Neural progenitor cell (in vitro differentiated cells): Measurements from ENCODE around the gene OR52D1. TPM values are rescaled to one million over a fixed set of nuclear protein-coding genes. Genes with fewer than 3 reads are reported as not detected.

Experiments
- DNase-seq: peaks from one replicate; pipeline ENCODE4 v3.0.0-alpha.2; 2016; ENCODE audit warnings: low spot score
- H2AFZ ChIP-seq: fragments of 200-600 bp; sonication (generic); replicated peaks from 2 replicates; pipeline ENCODE4 v1.6.1; 2016; ENCODE audit warnings: antibody characterized with exemption
- H3F3A ChIP-seq: fragments of 200-600 bp; sonication (generic); 2 replicates; pipeline ENCODE4 v1.6.1; 2016; ENCODE audit warnings: antibody characterized with exemption, low read depth
- H3K27ac ChIP-seq: fragments of 200-600 bp; sonication (generic); 2 replicates; pipeline ENCODE4 v1.5.1; 2016; ENCODE audit warnings: mild to moderate bottlenecking
- H3K27me3 ChIP-seq: fragments of 200-600 bp; sonication (generic); 2 replicates; pipeline ENCODE4 v1.6.1; 2016; ENCODE audit warnings: mild to moderate bottlenecking, moderate library complexity
- H3K36me3 ChIP-seq: fragments of 200-600 bp; sonication (generic); 2 replicates; pipeline ENCODE4 v1.5.1; 2016
- H3K4me1 ChIP-seq: fragments of 200-600 bp; sonication (generic); 2 replicates; pipeline ENCODE4 v1.6.1; 2016; ENCODE audit warnings: mixed run types
- H3K4me2 ChIP-seq: fragments of 200-600 bp; sonication (generic); 2 replicates; pipeline ENCODE4 v1.6.1; 2016
- H3K4me3 ChIP-seq: fragments of 200-600 bp; sonication (generic); 2 replicates; pipeline ENCODE4 v1.5.1; 2016
- H3K79me2 ChIP-seq: fragments of 200-600 bp; sonication (generic); 2 replicates; pipeline ENCODE4 v1.6.1; 2016; ENCODE audit warnings: low read depth
- H3K9ac ChIP-seq: fragments of 200-600 bp; sonication (generic); 2 replicates; pipeline ENCODE4 v1.6.1; 2016
- H3K9me3 ChIP-seq: fragments of 200-600 bp; sonication (generic); 2 replicates; pipeline ENCODE4 v1.5.1; 2016; ENCODE audit warnings: low read depth
- H4K20me1 ChIP-seq: fragments of 200-600 bp; sonication (generic); 2 replicates; pipeline ENCODE4 v1.6.1; 2016; ENCODE audit warnings: low read depth
- H3K27ac Mint-ChIP-seq: 3 replicates; pipeline ENCODE4 v1.8.0; 2021; ENCODE audit warnings: mixed read lengths
- H3K27me3 Mint-ChIP-seq: 2 replicates; pipeline ENCODE4 v1.8.0; 2022; ENCODE audit warnings: low read depth, mild to moderate bottlenecking, inconsistent platforms, moderate library complexity, mixed read lengths; ENCODE audit not compliant: insufficient read depth
- H3K36me3 Mint-ChIP-seq: 3 replicates; pipeline ENCODE4 v1.8.0; 2021; ENCODE audit warnings: mixed read lengths
- H3K4me1 Mint-ChIP-seq: 3 replicates; pipeline ENCODE4 v1.8.0; 2021; ENCODE audit warnings: mixed read lengths
- H3K4me3 Mint-ChIP-seq: 3 replicates; pipeline ENCODE4 v1.8.0; 2021; ENCODE audit warnings: mild to moderate bottlenecking, moderate library complexity, mixed read lengths
- H3K9me3 Mint-ChIP-seq: 3 replicates; pipeline ENCODE4 v1.8.0; 2020; ENCODE audit warnings: mixed read lengths
- EZH2 ChIP-seq: fragments of 200-600 bp; sonication (generic); IDR thresholded peaks from 2 replicates; pipeline ENCODE4 v1.6.1; 2017; ENCODE audit warnings: antibody characterized with exemption, mild to moderate bottlenecking, moderate library complexity
- EZH2phosphoT487 ChIP-seq: fragments of 200-600 bp; sonication (generic); IDR thresholded peaks from 2 replicates; pipeline ENCODE4 v1.6.1; 2017; ENCODE audit warnings: antibody characterized with exemption
- total RNA-seq: library from RNA; depleted of rRNA; stranded (reverse); fragments of >200 nt; gene quantifications from 2 replicates; pipeline ENCODE4 v1.2.3, GENCODE V29; 2015; ENCODE audit warnings: low replicate concordance
- TF ChIP-seq, protein P1 (sequence below): fragments of 200-600 bp; sonication (generic); IDR thresholded peaks from 2 replicates; pipeline ENCODE4 v1.5.1; 2017; ENCODE audit warnings: antibody characterized with exemption, mild to moderate bottlenecking

The OR52D1 gene
- total RNA-seq, 1 donor from 2014 or later: not detected

DNA sequence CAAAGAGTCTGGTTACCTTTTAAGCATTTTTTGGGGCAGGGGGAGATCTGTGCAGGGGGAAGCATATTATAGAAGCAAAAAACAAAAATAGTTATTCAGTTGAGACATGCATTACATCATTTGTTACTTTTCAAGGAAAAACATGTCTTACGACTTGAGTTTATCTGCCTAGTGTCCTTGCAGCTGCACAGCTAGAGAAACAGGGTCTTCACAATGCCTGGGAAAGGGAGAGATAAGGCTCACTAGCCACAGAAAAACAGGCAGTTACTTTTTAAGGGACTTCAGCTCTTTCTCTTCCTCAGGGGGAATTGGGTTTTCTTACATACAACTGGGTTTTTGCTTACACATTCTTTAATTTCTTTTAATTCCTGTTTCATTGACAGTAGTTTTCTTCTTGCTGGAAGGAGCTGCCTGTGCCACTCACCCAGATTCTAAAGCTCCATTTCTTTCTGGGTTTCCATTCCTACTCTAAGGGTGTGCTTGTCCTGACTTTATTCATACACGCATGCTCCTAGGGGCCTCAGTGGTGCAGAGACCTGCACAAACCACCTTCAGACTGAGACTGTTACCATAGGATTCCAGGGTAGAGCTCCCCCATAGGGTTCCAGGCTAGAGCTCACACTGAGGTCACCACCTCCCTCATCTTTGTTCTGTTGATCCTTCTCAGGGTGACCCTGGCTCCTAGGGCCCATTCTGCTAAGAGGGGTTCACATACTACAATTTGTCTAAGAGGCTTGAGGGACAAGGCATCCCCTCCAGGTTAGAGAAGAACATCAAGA lies 42.8 kb downstream of the OR52D1 start:
- Histone ChIP-seq H2AFZ (no peak overlapping the region), H3K9me3 (no peaks in the 10 kb centered on the region), H3K4me2 (no peak overlapping the region), H3K36me3 (no peaks in the 10 kb centered on the region), H3K4me1 (no peaks in the 10 kb centered on the region), H3F3A (no peaks in the 10 kb centered on the region), H3K9ac (no peak overlapping the region), H3K4me3 (no peak overlapping the region), H3K79me2 (no peaks in the 10 kb centered on the region), H3K27me3 (no peaks in the 10 kb centered on the region), H4K20me1 (no peaks in the 10 kb centered on the region), H3K27ac (no peak overlapping the region)
- DNase-seq: no peak
- Mint-ChIP-seq H3K27ac (no peak overlapping the region), H3K4me1 (no peaks in the 10 kb centered on the region), H3K36me3 (no peaks in the 10 kb centered on the region), H3K27me3 (no peaks in the 10 kb centered on the region), H3K4me3 (no peak overlapping the region), H3K9me3 (no peaks in the 10 kb centered on the region)
- TF ChIP-seq EZH2 (no peak), EZH2phosphoT487 (no peak)
- TF ChIP-seq, protein P1, sequence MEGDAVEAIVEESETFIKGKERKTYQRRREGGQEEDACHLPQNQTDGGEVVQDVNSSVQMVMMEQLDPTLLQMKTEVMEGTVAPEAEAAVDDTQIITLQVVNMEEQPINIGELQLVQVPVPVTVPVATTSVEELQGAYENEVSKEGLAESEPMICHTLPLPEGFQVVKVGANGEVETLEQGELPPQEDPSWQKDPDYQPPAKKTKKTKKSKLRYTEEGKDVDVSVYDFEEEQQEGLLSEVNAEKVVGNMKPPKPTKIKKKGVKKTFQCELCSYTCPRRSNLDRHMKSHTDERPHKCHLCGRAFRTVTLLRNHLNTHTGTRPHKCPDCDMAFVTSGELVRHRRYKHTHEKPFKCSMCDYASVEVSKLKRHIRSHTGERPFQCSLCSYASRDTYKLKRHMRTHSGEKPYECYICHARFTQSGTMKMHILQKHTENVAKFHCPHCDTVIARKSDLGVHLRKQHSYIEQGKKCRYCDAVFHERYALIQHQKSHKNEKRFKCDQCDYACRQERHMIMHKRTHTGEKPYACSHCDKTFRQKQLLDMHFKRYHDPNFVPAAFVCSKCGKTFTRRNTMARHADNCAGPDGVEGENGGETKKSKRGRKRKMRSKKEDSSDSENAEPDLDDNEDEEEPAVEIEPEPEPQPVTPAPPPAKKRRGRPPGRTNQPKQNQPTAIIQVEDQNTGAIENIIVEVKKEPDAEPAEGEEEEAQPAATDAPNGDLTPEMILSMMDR: no peak

DNA sequence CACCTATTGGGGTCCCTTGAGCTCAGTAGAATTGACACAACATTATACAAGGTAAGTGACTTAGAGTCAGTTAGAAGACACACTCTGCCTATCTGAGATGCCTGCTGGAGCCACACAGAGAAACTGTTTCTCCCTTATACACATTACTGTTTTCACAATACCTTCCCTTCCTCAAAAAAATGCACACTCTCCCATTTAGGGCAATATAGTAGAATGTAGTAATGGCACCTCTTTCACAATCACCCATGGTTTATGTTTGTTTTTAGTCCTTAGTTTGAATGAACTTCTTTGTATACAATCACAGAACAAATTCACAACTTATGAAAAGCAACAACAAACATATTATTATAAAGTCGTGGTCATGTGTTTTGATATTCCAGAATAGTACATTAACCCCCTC lies 45.6 kb downstream of the OR52D1 start:
- Histone ChIP-seq H3K79me2 (no peaks in the 10 kb centered on the region), H3K4me2 (no peak overlapping the region), H2AFZ (no peak overlapping the region), H3K9me3 (no peaks in the 10 kb centered on the region), H3K36me3 (no peaks in the 10 kb centered on the region), H3K27ac (no peak overlapping the region), H3K9ac (no peak overlapping the region), H3F3A (no peaks in the 10 kb centered on the region), H3K4me3 (no peak overlapping the region), H3K4me1 (no peaks in the 10 kb centered on the region), H3K27me3 (no peaks in the 10 kb centered on the region), H4K20me1 (no peaks in the 10 kb centered on the region)
- no peak overlapping the region for H3K4me3 Mint-ChIP-seq
- H3K4me1 Mint-ChIP-seq: no peaks in the 10 kb centered on the region
- no peaks in the 10 kb centered on the region for H3K9me3 Mint-ChIP-seq
- DNase-seq: no peak
- H3K36me3 Mint-ChIP-seq: no peaks in the 10 kb centered on the region
- no peak overlapping the region for H3K27ac Mint-ChIP-seq
- TF ChIP-seq EZH2 (no peak), EZH2phosphoT487 (no peak)
- TF ChIP-seq, protein P1: no peak
- H3K27me3 Mint-ChIP-seq: no peaks in the 10 kb centered on the region

- no peak overlapping the region for H3K4me2 ChIP-seq
- H3F3A ChIP-seq: no peaks in the 10 kb centered on the region
- no peak for DNase-seq
- H3K4me3 ChIP-seq: no peak overlapping the region
- H3K4me1 Mint-ChIP-seq: no peaks in the 10 kb centered on the region
- no peaks in the 10 kb centered on the region for H3K36me3 ChIP-seq
- no peaks in the 10 kb centered on the region for H4K20me1 ChIP-seq
- H3K4me3 Mint-ChIP-seq: no peak overlapping the region
- H3K9me3 ChIP-seq: no peaks in the 10 kb centered on the region
- H3K9me3 Mint-ChIP-seq: no peaks in the 10 kb centered on the region
- no peaks in the 10 kb centered on the region for H3K36me3 Mint-ChIP-seq
- no peak for TF ChIP-seq EZH2phosphoT487
- TF ChIP-seq EZH2: no peak
- TF ChIP-seq, protein P1: no peak
- H3K27me3 ChIP-seq: no peaks in the 10 kb centered on the region
- no peak overlapping the region for H3K9ac ChIP-seq
- H3K4me1 ChIP-seq: no peaks in the 10 kb centered on the region
- H3K27ac ChIP-seq: no peak overlapping the region
- no peaks in the 10 kb centered on the region for H3K79me2 ChIP-seq
- H2AFZ ChIP-seq: no peak overlapping the region
- H3K27ac Mint-ChIP-seq: no peak overlapping the region
- H3K27me3 Mint-ChIP-seq: no peaks in the 10 kb centered on the region
Measured at GRCh38 chr11:5536482-5536881, 48.0 kb downstream of the OR52D1 start.

Other genes with a start within 250 kb of the OR52D1 start
- not detected in 2 replicates for gene HBG1, start 238.8 kb upstream of the OR52D1 start, total RNA-seq
- not detected in 2 replicates for gene HBG2, start 233.9 kb upstream of the OR52D1 start, total RNA-seq
- gene HBE1, start 218.7 kb upstream of the OR52D1 start, total RNA-seq: not detected in 2 replicates
- 0.22 TPM in 1 of 2 replicates, not detected in the other for gene OR51B4, start 186.7 kb upstream of the OR52D1 start, total RNA-seq
- 0.40 TPM in 1 of 2 replicates, not detected in the other for gene OR51B2, start 164.4 kb upstream of the OR52D1 start, total RNA-seq
- gene OR51B5, start 145.2 kb upstream of the OR52D1 start, total RNA-seq: 0.22 TPM in 1 of 2 replicates, not detected in the other
- gene OR51B6, start 137.2 kb upstream of the OR52D1 start, total RNA-seq: not detected in 2 replicates
- not detected in 2 replicates for gene OR51M1, start 104.9 kb upstream of the OR52D1 start, total RNA-seq
- gene OR51Q1, start 66.6 kb upstream of the OR52D1 start, total RNA-seq: not detected in 2 replicates
- gene OR51I1, start 47.2 kb upstream of the OR52D1 start, total RNA-seq: 0.15 TPM in 1 of 2 replicates, not detected in the other
- not detected in 2 replicates for gene OR51I2, start 39.4 kb upstream of the OR52D1 start, total RNA-seq
- 0.37 and 0.39 TPM in 2 replicates for gene UBQLN3, start 21.3 kb downstream of the OR52D1 start, total RNA-seq
- 0.19 and 0.90 TPM in 2 replicates for gene UBQLNL, start 28.0 kb downstream of the OR52D1 start, total RNA-seq
- gene OR52H1, start 59.9 kb downstream of the OR52D1 start, total RNA-seq: not detected in 2 replicates
- gene OR52B6, start 92.2 kb downstream of the OR52D1 start, total RNA-seq: not detected in 2 replicates
- 7.1 and 7.4 TPM in 2 replicates for gene TRIM6, start 108.0 kb downstream of the OR52D1 start, total RNA-seq
- gene TRIM34, start 136.3 kb downstream of the OR52D1 start, total RNA-seq: 4.1 and 4.5 TPM in 2 replicates
- 24.5 and 26.7 TPM in 2 replicates for gene TRIM5, start 196.4 kb downstream of the OR52D1 start, total RNA-seq
- gene TRIM22, start 201.1 kb downstream of the OR52D1 start, total RNA-seq: 15.1 and 21.3 TPM in 2 replicates
- 0.41 TPM in 1 of 2 replicates, not detected in the other for gene OR56B1, start 247.8 kb downstream of the OR52D1 start, total RNA-seq